Adrenal gland (tissue), 5 donors: Measurements from ENCODE around the gene MAPK1.

Experiments used
- POLR2A ChIP-seq, 2 donors: fragments of 450-650 bp; IDR thresholded peaks; one replicate each; pipeline ENCODE4 v1.6.1; 2017; ENCODE audit warnings: antibody characterized with exemption in 2 of 2, mild to moderate bottlenecking in 2 of 2, moderate library complexity in 1 of 2
- TF ChIP-seq, protein P1 (sequence below), 6 experiments: fragments of 450-650 bp in 4 of 6; fragments of 200-600 bp in 2 of 6; sonication (generic) in 1 of 6; IDR thresholded peaks; 1 replicate in 5 of 6; 2 replicates in 1 of 6; pipeline versions ENCODE4 v1.5.1 to v1.8.0; 2016 to 2021; ENCODE audit warnings: antibody characterized with exemption in 6 of 6, mild to moderate bottlenecking in 2 of 6, moderate library complexity in 1 of 6
- donor health status: DM: no; HTN: no; CAD: no.

DNA sequence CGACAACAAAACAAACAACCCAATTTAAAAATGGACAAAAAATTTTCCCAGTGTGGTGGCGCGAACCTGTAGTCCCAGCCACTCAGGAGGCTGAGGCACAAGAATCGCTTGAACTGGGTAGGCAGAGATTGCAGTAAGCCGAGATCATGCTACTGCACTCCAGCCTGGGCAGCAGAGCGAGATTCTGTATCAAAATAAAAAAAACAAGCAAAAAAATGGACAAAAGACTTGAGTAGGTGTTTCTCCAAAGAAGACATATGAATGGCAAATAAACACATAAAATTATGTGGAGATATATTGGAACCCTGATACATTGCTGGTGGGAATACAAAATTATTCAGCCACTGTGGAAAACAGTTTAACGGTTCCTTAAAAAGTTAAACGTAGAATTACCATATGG is 27.4 kb upstream of the MAPK1 start:
- TF ChIP-seq, protein P1, sequence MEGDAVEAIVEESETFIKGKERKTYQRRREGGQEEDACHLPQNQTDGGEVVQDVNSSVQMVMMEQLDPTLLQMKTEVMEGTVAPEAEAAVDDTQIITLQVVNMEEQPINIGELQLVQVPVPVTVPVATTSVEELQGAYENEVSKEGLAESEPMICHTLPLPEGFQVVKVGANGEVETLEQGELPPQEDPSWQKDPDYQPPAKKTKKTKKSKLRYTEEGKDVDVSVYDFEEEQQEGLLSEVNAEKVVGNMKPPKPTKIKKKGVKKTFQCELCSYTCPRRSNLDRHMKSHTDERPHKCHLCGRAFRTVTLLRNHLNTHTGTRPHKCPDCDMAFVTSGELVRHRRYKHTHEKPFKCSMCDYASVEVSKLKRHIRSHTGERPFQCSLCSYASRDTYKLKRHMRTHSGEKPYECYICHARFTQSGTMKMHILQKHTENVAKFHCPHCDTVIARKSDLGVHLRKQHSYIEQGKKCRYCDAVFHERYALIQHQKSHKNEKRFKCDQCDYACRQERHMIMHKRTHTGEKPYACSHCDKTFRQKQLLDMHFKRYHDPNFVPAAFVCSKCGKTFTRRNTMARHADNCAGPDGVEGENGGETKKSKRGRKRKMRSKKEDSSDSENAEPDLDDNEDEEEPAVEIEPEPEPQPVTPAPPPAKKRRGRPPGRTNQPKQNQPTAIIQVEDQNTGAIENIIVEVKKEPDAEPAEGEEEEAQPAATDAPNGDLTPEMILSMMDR (IDR thresholded peaks at IDR 0.05), result no peak
- TF ChIP-seq POLR2A (IDR thresholded peaks at IDR 0.05), result no peak
